ENCODE measurements around the gene GCAT. TPM values are rescaled to one million over a fixed set of nuclear protein-coding genes. Genes with fewer than 3 reads are reported as not detected.
A peak's percentile ranks its signal among the peaks of the same experiment; 100 is the strongest.

Gene GCAT
- total and polyA plus RNA-seq, 9 of the 15 experiments (the other 6 are each of a cell fraction or from before 2014, with no cell fraction given), result 1.9 to 69.9 (median 26.4) TPM

DNA sequence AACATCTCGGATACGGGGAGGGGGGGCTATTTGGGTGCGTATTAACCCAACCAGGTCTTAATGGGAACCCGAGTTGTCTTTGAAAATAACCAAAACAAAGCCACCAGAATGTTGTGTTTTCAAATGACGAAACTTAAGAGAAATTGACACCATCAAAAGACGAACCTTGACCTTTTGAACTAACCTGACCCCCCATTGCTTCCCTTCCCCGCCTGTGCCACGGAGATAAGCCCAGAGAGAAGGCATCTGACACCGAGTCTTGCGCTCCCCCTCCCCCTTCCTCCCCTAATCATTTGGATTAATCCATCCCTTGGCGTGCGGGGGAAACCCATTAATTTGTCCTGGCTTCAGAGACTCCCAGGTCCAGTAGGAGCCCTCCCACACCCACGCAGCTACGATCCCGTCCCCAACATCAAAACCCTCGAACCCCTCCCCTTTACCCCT, 4.5 kb upstream of the GCAT start (continued):
- peak; percentile 94 for TF ChIP-seq ARID3A (IDR thresholded peaks at IDR 0.05; ENCODE audit: borderline replicate concordance, low read depth, low read length)
- TF ChIP-seq KDM1A (IDR thresholded peaks at IDR 0.05), result peak; percentile 84 to 92
- TF ChIP-seq MYC (IDR thresholded peaks at IDR 0.05; ENCODE audit: low read depth, low read length), result peak; percentile 75
- TF ChIP-seq MYC (CRISPR knock-in tag; IDR thresholded peaks at IDR 0.05; ENCODE audit: borderline replicate concordance, low read depth), result no peak
- TF ChIP-seq THRAP3 (IDR thresholded peaks at IDR 0.05; ENCODE audit: borderline replicate concordance), result no peak
- no peak for TF ChIP-seq ZNF23 (CRISPR knock-in tag; IDR thresholded peaks at IDR 0.05)
- peak in 1 of 2 experiments; percentile 77; a peak in 1 of 4 replicates for TF ChIP-seq BCLAF1 (IDR thresholded peaks at IDR 0.05; ENCODE audit: borderline replicate concordance in 1 of 2, control insufficient read depth in 1 of 2, low read depth in 2 of 2, low read length in 1 of 2)
- TF ChIP-seq, protein P1, sequence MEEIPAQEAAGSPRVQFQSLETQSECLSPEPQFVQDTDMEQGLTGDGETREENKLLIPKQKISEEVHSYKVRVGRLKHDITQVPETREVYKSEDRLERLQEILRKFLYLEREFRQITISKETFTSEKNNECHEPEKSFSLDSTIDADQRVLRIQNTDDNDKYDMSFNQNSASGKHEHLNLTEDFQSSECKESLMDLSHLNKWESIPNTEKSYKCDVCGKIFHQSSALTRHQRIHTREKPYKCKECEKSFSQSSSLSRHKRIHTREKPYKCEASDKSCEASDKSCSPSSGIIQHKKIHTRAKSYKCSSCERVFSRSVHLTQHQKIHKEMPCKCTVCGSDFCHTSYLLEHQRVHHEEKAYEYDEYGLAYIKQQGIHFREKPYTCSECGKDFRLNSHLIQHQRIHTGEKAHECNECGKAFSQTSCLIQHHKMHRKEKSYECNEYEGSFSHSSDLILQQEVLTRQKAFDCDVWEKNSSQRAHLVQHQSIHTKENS (CRISPR knock-in tag; IDR thresholded peaks at IDR 0.05), result no peak
- peak; percentile 43; the same call in 1 of the 2 replicates for TF ChIP-seq ZNF644 (tag; IDR thresholded peaks at IDR 0.05; ENCODE audit: low read depth)
- TF ChIP-seq FOS (IDR thresholded peaks at IDR 0.05; ENCODE audit: extremely low read depth, insufficient read length), result no peak
- TF ChIP-seq ZBTB2 (IDR thresholded peaks at IDR 0.05), result peak; percentile 63; the same call in 1 of the 2 replicates
- TF ChIP-seq SMARCC2 (IDR thresholded peaks at IDR 0.05; ENCODE audit: low read depth), result peak; percentile 82
- peak; percentile 92 for TF ChIP-seq NBN (IDR thresholded peaks at IDR 0.05; ENCODE audit: low read depth)
- TF ChIP-seq CTCF (IDR thresholded peaks at IDR 0.05 in 2 of 3, conservative IDR thresholded peaks at IDR 0.05 in 1 of 3; ENCODE audit: insufficient read depth in 2 of 3, low read depth in 1 of 3, low read length in 3 of 3), result no peak
- TF ChIP-seq, protein P2, sequence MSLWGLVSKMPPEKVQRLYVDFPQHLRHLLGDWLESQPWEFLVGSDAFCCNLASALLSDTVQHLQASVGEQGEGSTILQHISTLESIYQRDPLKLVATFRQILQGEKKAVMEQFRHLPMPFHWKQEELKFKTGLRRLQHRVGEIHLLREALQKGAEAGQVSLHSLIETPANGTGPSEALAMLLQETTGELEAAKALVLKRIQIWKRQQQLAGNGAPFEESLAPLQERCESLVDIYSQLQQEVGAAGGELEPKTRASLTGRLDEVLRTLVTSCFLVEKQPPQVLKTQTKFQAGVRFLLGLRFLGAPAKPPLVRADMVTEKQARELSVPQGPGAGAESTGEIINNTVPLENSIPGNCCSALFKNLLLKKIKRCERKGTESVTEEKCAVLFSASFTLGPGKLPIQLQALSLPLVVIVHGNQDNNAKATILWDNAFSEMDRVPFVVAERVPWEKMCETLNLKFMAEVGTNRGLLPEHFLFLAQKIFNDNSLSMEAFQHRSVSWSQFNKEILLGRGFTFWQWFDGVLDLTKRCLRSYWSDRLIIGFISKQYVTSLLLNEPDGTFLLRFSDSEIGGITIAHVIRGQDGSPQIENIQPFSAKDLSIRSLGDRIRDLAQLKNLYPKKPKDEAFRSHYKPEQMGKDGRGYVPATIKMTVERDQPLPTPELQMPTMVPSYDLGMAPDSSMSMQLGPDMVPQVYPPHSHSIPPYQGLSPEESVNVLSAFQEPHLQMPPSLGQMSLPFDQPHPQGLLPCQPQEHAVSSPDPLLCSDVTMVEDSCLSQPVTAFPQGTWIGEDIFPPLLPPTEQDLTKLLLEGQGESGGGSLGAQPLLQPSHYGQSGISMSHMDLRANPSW (CRISPR knock-in tag; IDR thresholded peaks at IDR 0.05), result no peak
